HG02852 (cell line): Measurements from ENCODE around the gene DPM2.

ENCODE experiments used
- ATAC-seq: cut with Tn5 transposase; IDR thresholded peaks from one replicate; pipeline ENCODE4 v1.9.1; 2021; ENCODE audit warnings: mild to moderate bottlenecking, moderate library complexity; ENCODE audit not compliant: unreplicated experiment

DPM2 gene

DNA sequence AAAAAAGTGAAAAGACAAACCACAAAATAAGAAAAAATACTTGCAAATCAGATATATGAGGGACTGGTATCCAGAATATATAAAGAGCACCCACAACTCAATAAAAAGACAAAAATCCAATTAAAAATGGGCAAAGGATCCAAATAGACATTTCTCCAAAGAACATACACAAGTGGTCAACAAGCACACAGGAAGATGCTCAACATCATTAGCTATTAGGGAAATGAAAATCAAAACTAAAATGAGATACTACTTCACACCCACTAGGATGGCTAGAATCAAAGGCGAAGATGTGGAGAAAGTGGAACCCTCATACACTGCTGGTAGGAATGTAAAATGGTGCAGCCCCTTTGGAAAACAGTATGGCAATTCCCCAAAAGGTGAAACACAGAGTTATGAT lies 21.1 kb upstream of the DPM2 start:
- no peak for ATAC-seq

DNA sequence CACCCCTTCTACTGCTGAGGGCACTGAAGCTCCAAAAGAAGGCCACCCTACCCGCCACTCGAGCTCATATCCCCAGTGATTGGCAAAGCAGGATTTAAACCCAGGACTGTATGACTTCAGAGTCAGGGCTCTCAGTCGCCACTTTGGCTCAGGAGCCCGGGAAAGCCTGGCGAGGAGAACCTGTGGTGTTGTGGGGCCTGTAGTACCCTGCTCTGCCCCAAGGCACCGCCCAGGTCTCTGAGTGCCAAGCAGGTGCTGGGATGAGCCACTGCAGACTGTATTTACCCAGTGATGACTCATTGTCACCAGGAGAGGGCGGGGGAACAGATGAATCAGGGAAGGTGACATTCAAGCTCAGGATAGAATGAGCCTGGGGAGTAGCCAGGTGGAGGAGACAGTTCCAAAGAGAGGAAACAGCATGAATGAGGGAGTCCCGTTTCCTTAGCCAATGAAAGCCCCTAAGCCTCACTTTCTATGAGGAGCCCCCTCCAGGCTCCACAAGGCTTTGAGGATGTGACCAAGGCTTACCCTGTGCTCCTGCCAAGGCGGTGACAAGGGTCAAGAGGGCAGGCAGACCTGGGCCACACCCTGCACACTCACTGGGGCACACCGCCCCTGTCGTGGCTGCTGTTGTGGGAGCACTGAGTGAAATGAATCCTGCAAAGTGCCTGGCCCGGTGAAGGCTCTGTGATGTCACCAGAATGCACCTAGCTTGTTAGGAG lies 17.8 kb upstream of the DPM2 start:
- ATAC-seq = no peak

DNA sequence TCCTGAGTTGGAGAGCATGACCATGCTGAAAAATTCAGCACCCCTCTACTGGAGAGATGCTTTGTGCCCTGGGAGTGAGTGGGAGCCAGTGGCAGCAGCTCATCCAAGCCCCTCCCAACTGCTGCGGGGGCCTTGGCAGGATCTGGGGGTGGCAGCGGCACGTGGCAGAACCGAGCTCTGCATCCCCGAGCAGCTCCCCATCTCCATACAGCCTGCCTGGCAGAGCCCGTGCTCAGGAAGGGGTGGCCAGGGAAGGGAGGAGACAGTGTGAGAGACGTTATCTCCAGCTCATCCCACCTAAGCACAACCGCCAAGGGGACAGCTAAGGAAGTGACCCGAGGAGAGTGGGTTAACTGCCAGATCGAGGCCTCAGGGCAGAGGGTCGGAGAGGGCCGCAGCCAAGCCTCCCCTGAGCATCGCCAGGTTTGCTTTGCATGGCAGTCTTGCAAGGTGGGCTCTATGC lies 17.2 kb upstream of the DPM2 start:
- no peak for ATAC-seq

DNA sequence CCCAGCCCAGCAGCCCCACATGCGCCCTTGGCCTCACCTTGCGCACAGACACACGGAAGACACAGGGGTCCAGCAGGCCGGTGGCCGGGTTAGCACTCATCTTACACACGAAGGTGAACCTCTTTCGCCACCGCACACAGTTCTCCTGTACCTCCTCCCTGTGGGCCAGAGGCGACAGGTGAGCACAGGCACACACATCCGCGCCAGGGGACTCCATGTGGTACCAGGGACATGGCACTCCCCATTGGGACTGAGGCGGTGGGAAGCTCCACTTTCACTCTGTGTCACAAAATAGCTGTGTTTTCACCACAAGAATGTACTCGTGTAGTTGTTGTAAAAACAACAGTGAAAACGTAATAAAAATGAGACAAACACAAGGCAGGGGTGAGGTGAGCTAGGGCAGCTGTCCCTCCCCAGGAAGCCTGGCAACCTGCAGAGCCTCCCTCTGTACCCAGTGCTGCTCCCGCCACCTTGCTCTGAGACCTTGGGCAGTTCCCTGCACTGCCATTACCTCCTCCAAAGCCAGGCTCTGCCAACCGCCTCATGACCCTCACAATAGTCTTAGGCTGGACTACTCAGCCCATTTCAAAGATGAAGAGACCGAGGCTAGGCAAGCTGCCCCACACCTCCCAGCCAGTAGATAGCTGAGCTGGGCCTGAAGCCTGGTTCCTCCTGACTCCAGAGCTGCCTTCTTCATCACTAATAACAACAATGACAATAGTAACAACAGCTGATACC lies 16.3 kb upstream of the DPM2 start:
- no peak for ATAC-seq

DNA sequence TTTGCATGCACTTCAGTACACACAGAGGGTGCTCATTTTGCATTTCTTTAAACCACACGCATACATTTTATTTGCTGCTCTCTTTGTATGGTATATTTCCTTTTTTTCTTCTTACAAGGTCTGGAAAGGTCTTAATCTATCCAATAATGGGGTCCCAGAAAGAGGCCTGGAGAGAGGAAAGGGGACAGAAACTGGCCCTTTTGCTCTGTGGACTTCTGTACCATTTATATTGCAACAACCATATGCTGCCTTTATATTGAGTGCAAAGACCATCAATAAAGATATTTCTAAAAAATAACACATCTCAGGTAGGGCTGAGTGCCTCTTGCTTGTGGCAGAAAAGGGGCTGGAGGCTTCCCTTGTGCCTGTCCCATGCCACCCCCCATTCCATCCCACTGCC lies 15.5 kb upstream of the DPM2 start:
- no peak for ATAC-seq

DNA sequence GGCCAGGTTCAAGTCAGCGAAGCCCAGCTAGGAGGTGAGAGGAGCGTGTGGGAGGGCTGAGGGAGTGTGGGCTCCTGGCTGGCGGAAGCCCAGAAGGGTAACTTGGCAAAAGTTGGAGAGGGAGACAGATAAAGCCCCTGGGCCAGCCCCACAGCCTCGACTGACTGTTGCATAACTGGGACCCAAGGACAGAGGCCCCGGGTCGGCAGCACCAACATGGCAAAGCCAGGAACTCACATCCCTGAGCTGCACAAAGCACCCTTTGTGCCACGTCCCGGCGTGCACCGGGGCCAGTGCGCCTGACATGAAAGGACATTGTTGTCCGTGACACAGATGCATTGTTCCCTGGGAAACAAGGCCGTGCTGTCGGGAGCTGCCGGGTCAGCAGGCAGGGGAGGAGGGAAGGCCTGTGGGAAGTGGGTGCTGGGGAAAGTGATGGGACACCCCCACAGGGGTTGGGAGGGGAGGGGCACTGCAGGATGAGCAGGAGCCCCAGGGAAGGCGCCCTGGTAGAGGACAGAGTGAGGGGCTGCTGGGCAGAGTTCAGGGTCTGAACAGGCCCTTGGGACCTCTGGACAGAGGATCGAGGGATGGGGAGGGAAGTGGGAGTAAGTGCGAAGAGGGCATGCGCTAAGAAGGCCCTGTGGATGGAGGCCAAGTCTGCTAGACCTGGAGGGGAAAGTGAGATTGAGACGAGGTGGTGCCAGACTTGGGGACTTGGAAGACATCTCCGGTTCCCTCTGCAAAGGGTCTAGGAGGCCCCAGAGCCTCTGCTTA lies 13.0 kb upstream of the DPM2 start:
- no peak for ATAC-seq

DNA sequence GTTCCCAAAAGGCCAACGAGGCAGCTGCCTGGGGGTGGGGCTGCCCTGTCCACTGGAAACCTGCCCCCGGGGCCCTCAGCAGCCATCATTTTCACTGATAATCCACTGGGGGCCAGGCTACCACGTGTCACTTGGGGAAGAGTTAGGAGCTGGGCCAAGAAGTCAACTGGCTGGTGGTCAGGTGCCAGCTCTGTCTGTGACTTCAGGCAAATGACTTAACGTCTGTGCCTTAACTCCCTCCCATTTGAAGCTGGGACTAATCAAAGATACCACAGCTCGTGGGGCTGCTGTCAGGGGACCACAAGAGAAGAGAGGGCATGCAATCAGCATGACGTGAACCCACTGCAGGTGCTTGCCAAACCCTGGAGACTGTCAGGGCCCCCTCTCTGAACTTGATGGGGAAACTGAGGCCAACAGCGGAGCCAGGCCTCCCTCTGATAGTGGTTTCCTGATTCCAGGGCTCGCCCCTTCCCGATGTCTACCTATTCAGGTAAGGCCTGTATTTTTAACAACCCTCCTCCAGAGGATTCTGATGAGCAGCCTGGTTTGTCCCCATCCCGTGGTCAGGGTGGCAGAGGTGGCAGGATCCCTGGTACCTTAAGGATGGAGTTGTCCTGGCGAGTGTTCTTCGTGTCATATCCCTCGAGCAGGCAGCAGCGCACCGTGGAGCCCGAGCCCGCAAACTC lies 12.3 kb upstream of the DPM2 start:
- ATAC-seq = no peak

DNA sequence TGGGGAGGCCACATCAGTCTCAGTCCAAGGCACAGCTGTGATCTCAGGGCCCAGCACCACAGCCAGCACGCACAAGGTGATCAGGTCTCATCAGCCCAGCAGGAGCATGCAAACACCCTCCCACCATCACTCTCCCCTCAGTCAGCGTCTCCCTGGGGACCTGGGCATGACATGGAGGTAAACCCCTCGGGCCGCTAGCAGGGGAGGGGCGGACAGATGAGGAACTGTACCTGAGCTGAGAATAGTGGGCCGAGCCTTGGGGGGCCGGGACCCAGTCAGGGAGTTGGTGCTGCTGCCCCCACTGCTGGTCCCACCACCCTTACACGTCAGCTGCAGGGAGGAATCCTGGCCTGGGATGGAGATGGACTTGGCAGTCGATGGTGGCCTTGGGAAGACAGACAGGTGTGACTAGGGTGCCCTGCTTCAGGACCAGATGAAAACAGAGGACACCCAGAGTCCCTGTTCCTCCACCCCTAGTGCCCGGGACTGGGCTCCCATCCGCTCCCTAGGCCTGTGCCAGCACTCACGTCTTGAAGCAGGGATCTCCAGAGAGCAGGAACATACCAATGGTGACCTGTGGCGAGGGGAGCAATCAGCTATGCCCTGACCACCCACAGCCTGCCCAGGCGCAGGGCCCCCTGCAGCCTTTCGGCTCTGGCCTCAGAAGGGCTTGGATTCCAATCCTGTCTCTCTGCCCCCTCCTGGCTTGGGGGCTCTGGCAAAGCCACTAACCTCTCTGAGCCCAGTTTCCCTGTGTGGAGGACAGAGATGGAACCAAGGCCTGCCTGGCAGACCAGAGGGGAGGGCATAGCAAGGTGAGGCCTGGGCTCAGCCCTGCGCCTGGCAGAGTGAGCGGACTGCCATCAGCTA lies 10.4 kb upstream of the DPM2 start:
- no peak for ATAC-seq

DNA sequence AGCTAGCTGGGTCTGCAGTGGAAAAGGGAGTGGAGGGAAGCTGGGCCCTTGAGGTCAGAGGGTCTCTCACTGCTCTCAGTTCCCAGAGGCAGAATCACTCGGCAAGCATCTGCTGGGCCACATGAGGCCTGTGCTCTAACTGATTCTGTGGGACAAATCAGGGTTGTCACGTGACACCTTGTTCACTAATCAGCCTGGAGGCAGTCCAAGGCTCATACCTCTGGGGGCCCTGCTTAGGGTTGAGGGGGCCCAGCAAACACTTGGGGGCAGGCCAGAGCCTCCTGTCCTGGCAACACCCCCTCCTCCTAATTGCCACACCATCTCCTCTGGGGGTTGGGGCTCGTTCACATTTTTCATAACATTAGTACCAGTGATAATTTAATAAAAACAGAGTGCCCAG lies 9.1 kb upstream of the DPM2 start:
- ATAC-seq = no peak

DNA sequence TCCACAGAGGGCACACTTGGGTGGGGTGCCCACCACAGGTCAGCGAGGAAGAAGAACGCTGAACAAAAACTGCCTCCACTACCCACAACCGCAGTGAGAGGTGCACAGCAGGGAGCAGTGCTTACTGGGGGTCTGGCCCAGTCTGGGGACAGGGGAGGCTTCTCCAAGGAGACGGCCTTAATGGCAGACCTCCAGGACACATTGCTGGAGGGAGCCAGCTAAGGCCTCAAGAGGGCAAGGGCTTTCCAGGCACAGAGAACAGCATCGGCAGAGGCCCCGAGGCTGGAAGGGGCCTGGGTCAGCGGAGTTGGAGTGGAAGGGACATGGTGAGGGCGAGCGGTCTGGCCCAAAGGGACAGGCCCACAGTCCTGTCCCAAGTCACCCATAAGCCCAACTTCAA lies 8.3 kb upstream of the DPM2 start:
- no peak for ATAC-seq

DNA sequence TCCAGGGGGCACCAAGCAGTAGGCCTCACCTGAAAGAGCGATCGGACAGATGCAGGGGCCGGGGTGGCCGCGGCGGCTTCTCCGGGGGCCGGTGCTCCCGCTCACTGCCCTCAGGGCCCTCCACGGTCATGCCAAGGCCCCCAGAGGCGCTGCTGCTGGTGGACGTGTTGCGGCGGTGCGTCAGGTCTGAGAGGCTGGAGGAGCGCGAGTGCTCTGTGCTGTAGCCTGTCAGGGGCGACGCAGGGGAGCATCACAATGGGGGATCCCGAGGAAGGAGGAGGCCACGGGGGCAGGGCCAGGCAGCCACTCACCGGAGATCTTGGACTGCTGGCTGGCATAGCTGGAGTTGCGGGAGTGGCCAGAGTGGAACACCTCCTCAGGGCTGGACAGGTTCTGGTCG lies 7.7 kb upstream of the DPM2 start:
- ATAC-seq = no peak

DNA sequence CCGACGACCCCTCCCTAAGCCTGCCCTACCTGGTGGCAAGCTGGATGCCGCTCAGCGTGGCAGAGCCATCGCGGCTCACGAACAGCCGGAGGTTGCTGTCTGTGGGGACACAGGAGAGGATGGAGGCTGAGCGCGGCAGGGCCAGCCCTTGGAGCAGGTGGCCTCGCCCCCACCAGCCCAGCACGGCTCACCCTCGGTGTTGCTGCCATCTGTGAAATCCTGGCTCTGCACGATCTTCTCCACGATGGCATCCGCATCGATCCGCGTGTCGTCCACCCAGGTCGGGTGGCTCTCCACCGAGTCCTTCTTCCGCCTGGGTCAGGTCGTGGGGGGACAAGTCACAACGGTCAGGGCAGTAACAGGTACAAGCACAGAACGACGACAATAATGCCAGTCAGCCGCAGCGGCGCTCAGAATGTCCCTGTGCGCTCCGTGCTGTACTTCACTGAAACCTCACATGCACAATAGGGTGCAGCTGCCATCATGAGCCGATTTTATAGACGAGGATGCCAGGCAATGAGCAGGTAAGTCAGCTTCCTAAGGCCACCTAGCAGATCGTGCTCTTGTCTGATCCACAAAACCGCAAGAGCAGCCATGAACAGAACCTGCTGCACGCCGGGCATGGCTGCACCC lies 7.0 kb upstream of the DPM2 start:
- ATAC-seq = no peak

DNA sequence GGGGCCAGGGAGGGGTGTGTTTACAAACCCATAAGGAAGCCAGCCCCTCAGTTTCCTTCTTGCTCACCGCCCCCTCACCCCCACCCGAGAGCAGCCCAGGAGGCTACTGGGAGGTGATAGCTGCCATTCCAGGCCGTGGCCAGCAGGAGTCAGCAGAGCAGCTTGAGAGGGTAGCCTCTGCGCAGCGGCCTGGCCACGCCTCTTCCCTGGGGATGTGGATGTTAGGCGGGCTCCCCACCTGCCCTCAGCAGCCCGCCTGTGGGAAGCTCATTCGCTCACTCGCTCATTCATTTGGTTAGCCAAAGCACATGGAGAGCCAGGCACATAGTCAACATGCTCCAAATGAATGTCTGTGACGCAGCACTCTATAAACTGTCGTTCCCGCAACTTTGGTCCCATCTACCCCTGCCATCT lies 6.1 kb upstream of the DPM2 start:
- ATAC-seq = peak; percentile 73

DNA sequence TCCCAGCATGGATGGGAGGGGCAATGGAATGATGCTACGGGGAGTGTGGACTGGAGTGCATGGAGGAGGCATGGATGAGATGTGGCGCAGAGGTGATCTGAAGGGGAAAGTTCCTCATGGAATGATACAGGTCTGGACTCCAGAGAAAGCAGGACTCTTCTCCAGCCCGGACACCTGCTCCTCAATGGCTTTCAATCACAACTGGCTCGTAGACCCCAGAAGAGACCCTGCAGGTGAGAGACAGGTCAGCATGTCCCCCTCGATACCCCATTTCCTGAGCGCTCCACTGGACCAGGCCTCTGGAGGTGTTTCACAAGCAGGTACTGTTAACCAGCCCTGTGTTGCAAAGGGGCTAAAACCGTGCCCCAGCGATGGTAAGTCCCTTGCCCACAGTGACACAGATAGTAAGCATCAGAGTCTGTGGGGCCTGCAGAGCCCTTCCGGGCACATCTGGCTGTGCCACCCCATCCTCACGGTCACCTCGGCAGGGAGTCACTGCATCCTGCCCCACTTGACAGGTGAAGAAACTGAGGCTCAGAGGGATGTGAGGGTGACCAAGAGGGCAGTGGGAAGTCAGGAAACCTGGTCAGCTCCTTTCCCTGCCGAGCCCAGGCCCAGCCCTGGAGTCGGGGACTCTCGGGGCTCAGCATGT lies 5.5 kb upstream of the DPM2 start:
- peak; percentile 17 for ATAC-seq

DNA sequence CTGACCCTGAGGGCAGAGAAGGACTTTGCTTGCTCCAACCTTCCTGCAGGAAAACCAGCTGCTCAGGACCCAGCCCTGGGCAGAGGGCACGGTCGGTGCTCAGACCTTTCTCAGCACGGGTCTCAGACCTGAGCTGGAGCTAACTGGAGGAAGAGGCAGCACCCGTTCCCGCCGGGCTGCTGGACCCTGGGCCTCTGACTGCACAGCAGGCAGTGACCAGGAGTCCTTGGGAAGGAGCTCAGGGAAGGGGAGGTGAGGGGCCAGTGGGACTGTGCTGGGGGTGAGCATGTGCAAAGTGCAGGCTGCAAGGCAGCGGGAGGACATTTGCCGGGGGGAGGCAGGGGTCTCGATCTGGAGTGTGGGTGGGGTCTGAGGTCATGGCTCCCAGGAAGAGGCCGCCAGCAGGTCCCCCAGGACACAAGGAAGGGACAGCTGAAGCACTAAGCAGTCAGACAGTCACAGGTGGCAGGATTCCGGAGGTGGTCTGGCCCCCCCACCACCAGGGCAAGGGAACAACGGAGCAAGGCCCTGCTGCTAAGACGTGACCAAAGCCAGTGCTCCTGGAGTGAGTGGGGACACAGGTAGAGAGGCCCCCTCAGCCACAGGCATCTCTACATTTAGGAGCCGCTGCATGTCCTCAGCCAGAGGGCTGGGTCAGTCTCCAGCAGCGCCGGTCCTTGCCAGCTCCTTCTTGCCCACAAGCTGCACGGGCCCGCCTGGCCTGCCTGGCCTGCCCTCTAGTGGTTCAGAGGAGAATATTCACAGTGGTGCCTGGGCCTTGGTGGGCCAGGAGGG lies 4.8 kb upstream of the DPM2 start:
- ATAC-seq = no peak

DNA sequence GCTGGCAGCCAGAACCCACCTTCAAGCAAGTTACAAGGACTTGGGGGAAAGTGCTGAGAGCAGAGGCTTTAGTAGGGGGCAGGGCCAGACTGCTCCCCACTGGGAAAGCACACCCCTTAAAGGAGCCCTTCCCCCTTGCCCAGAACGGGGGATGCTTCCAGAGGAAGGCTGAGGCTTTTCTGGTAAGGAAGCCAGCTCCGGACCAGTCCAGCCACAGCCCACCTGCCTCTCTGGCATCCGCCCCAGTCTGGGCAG lies 4.2 kb upstream of the DPM2 start:
- ATAC-seq = no peak

DNA sequence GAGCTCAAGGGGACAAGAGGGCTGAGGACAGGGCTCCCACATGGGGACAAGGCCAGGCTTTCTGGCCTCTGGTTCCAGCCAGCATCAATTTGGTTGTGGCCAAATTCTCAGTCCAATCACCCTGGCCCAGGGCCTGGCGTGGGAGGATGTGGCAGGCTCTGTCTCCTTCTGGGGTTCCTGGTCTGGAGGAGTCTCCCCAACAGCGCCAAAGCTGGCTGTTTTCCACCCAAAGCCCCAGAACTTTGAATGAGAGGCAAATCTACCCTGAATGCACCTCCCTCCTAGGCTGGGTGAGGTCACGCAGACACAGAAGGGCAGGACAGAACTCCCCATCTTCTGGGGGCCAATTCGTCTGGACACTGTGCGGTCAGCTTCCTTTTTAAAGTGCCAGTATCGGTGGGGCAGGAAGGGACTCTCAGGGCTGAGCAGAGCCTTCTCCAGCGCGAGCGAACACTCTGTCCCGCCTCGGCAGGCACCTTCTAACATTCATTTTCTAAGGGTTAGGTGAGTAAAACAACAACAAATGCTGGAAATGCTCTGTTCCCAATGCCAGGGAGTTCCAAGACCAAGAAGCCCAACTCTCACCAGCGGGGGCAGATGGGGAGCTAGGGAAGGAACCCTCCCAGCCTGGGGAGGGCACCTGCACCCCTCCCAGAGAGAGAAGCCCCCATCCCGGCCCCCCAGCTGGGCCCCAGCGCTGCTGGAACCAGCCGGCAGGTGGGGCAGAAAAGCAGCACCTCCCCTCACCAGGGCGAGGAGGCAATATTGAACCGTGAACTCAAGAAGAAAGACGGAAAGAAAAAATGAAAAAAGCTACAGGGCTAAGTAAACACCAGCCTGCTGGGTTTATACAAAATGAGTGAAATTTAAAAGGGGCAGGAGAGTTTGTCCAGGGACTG lies 3.7 kb upstream of the DPM2 start:
- ATAC-seq = no peak

DNA sequence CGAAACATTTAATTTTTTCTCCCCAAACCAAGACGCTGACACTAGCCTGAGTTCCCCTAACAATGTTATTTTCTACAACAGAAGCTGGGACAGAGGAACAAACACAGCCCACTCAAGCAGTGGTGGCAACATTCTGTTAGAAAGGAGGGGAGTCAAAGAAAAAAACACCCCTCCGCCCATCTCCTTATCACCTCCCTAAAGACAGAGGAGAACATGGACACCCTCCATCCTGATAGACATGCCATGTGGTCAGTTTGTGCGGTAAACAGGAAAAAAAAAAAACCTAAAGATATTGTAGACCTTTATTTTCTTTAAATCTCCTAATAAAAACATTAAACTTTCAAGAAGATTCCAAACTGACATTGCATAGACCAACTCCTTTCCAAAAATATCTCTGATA lies 2.9 kb upstream of the DPM2 start:
- no peak for ATAC-seq
